AG04449 (cell line): ENCODE data around the gene IMPA2.

ENCODE experiments used
- CTCF ChIA-PET: fragments of 350-600 bp; formaldehyde crosslinking; extraction: SDS; loops from one replicate; lab custom pipeline; 2021; ENCODE audit warnings: antibody characterized with exemption; lab: Yijun Ruan, JAX
- POLR2A ChIA-PET: fragments of 400-600, 350-600 bp; formaldehyde crosslinking; extraction: SDS; loops from one replicate; lab custom pipeline; 2020; ENCODE audit warnings: antibody characterized with exemption, inconsistent platforms; lab: Yijun Ruan, JAX
- DNase-seq: peaks from one replicate; pipeline ENCODE4 v3.0.0-alpha.2; 2010; ENCODE audit warnings: low read depth, low spot score
- H3K4me3 ChIP-seq: 2 replicates; pipeline ENCODE4 v1.5.1; 2011; ENCODE audit warnings: low read depth, mild to moderate bottlenecking, control low read depth, low read length
- CTCF ChIP-seq: IDR thresholded peaks from one replicate; pipeline ENCODE4 v1.5.1; 2011; ENCODE audit warnings: mild to moderate bottlenecking, moderate library complexity, low read length, control low read depth, inconsistent platforms; ENCODE audit not compliant: insufficient read depth; ENCODE audit errors: missing control alignments

Gene IMPA2

GRCh38 chr18:11974741-11975325 lies 6.5 kb upstream of the IMPA2 start:
- H3K4me3 ChIP-seq: no peak overlapping the region
- no peak for TF ChIP-seq CTCF
- ChIA-PET CTCF (interaction anchor here (1.3 to 3.3 kb wide), 3 partner anchors 11 to 37 kb away, joined by 4 to 15 read pairs (median 8); no protein-coding TSS in a partner anchor), POLR2A (interaction anchor here (0.6 kb wide), 1 partner anchor 706 kb away, joined by 3 read pairs; no protein-coding TSS in a partner anchor)
- DNase-seq: no peak

- H3K4me3 ChIP-seq: no peak overlapping the region
- ChIA-PET CTCF (interaction anchor here (1.3 to 3.3 kb wide), 4 partner anchors 12 to 38 kb away, joined by 3 to 15 read pairs (median 6); no protein-coding TSS in a partner anchor), POLR2A (interaction anchor here (0.6 kb wide), 1 partner anchor 16 kb away, joined by 3 read pairs; no protein-coding TSS in a partner anchor)
- TF ChIP-seq CTCF: no peak
- DNase-seq: no peak
These were observed 5.6 kb upstream of the IMPA2 start for GRCh38 chr18:11975723-11976122.

- CTCF ChIA-PET: interaction anchor here (0.9 to 3.3 kb wide), 7 partner anchors 18 to 321 kb away, joined by 3 to 15 read pairs (median 3); no protein-coding TSS in a partner anchor
- TF ChIP-seq CTCF: no peak
- peak; percentile 65 for DNase-seq
- no peak overlapping the region for H3K4me3 ChIP-seq
- POLR2A ChIA-PET: interaction anchor here (0.6 kb wide), 1 partner anchor 16 kb away, joined by 3 read pairs; no protein-coding TSS in a partner anchor
These were observed 4.8 kb upstream of the IMPA2 start for GRCh38 chr18:11976315-11977152.

- CTCF ChIA-PET: interaction anchor here (0.9 to 3.3 kb wide), 5 partner anchors 18 to 322 kb away, joined by 3 to 15 read pairs (median 3); no protein-coding TSS in a partner anchor
- no peak for DNase-seq
- POLR2A ChIA-PET: no interaction called here
- no peak overlapping the region for H3K4me3 ChIP-seq
- no peak for TF ChIP-seq CTCF
These were observed 4.2 kb upstream of the IMPA2 start for GRCh38 chr18:11977153-11977466.

- no peak for DNase-seq
- ChIA-PET CTCF (interaction anchor here (1.0 to 6.4 kb wide), 4 partner anchors 16 to 323 kb away, joined by 3 to 57 read pairs (median 21); no protein-coding TSS in a partner anchor), POLR2A (no interaction called here)
- H3K4me3 ChIP-seq: no peak overlapping the region
- no peak for TF ChIP-seq CTCF
These were observed 2.4 kb upstream of the IMPA2 start for GRCh38 chr18:11978956-11979355.

- CTCF ChIA-PET: interaction anchor here (0.6 to 6.4 kb wide), 6 partner anchors 10 to 325 kb away, joined by 3 to 57 read pairs (median 4); no protein-coding TSS in a partner anchor
- no peak for TF ChIP-seq CTCF
- DNase-seq: no peak
- POLR2A ChIA-PET: interaction anchor here (0.7 to 1.3 kb wide), 6 partner anchors 16 to 52 kb away, joined by 3 to 7 read pairs (median 4); no protein-coding TSS in a partner anchor
- H3K4me3 ChIP-seq: peak overlapping the region; percentile 69
These were observed 1.2 kb upstream of the IMPA2 start for GRCh38 chr18:11980163-11980493.
